GM18873 (cell line): ENCODE results near the gene PEX13.

Experiments
- ATAC-seq: cut with Tn5 transposase; IDR thresholded peaks from one replicate; pipeline ENCODE4 v1.9.1; 2021; ENCODE audit warnings: mild to moderate bottlenecking, moderate library complexity, moderate number of reproducible peaks; ENCODE audit not compliant: unreplicated experiment, low FRiP score

Gene PEX13

GRCh38 chr2:61059382-61059781 is 41.9 kb downstream of the PEX13 start:
- no peak for ATAC-seq

- peak; percentile 87 for ATAC-seq
Observed at GRCh38 chr2:61065714-61066709, 48.5 kb downstream of the PEX13 start, which contains the start of gene SANBR. TSS of gene SANBR (plus strand) at chr2:61065871. CDS start at chr2:61070351, 4,480 bp downstream.

GRCh38 chr2:61074100-61074499 is 56.6 kb downstream of the PEX13 start:
- ATAC-seq: no peak

GRCh38 chr2:61085883-61086282 is 68.4 kb downstream of the PEX13 start:
- no peak for ATAC-seq

- ATAC-seq: no peak
Observed at GRCh38 chr2:61089797-61090196, 72.3 kb downstream of the PEX13 start.

- no peak for ATAC-seq
Observed at GRCh38 chr2:61090386-61090921, 72.9 kb downstream of the PEX13 start.

GRCh38 chr2:61091485-61091884 is 74.0 kb downstream of the PEX13 start:
- ATAC-seq: no peak

- ATAC-seq: no peak
Observed at GRCh38 chr2:61096438-61096837, 78.9 kb downstream of the PEX13 start.

- ATAC-seq: no peak
Observed at GRCh38 chr2:61100801-61101200, 83.3 kb downstream of the PEX13 start.
